Activated T-helper 1 cell treated with Interleukin-2 at 50 U/mL for 16 hours (primary cell): ENCODE data around the gene TTC33.
"Not testable (repeated sequence)": the region's sequence is repeated elsewhere in the genome, so short reads cannot be mapped to it uniquely, and the experiment has no call there.

Experiments
- DNase-seq: peaks from one replicate; pipeline ENCODE4 v3.0.0-alpha.2; 2020; ENCODE audit warnings: low read depth

TTC33 gene

GRCh38 chr5:40755407-40756365 lies at the start of gene TTC33:
TSS of gene TTC33 (minus strand) at chr5:40755961. CDS start at chr5:40747018, 8,943 bp downstream.
- peak; percentile 87 for DNase-seq

DNA sequence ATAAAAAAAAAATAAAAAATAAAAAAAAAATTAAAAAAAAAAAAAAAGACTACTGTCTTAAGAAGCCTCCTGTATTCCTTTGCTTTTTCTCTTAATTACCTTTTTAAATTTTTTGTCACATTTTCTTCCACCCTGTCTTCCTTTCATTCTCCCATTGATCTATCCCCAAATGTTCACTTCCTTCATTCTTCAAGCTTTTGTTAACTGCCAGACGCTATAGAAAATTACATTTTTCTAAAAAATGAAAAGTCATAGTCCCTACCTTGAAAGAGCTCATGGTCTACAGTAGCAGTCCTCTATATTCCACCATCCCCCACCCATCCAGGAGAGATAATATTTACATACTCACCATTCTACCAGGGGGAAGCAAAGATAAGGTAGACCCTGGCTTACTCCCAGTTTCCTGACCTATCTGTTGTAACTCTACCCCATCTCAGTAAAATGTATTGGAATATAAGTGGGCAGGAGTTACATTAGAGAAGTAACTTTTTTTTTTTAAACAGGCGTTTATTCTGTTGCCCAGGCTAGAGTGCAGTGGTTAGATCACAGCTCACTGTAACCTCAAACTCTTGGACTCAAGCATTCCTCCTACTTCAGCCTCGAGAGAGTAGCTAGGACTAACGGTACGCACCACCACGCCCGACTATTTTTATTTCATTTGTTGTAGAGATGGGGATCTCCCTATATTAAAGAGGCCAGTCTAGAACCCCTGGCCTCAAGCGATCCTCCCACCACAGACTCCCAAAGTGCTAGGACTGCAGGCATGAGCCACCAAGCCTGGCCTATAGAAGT lies 46.2 kb upstream of the TTC33 start:
- DNase-seq, result no peak

DNA sequence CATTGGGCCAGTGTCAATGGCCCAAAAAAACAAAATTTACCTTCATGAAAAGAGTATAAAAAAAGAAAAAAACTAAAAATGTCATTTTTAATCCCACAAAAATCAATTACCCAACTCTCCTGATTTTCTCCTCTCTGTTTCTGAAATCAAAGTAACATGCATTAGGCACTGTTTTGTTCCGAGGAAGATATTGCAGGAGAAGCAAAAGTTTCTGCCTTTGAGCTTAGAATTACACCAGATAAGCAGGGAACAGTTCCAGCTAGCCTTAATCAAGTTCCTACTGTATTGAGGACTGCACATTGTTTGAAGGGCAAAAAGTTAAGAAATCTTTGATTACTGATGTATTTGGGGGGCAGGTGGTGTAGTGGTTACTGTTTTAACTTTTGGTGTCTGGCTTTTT lies 43.5 kb upstream of the TTC33 start:
- DNase-seq, result no peak

- no peak for DNase-seq
Observed at GRCh38 chr5:40798801-40799210, 43.0 kb upstream of the TTC33 start.

DNA sequence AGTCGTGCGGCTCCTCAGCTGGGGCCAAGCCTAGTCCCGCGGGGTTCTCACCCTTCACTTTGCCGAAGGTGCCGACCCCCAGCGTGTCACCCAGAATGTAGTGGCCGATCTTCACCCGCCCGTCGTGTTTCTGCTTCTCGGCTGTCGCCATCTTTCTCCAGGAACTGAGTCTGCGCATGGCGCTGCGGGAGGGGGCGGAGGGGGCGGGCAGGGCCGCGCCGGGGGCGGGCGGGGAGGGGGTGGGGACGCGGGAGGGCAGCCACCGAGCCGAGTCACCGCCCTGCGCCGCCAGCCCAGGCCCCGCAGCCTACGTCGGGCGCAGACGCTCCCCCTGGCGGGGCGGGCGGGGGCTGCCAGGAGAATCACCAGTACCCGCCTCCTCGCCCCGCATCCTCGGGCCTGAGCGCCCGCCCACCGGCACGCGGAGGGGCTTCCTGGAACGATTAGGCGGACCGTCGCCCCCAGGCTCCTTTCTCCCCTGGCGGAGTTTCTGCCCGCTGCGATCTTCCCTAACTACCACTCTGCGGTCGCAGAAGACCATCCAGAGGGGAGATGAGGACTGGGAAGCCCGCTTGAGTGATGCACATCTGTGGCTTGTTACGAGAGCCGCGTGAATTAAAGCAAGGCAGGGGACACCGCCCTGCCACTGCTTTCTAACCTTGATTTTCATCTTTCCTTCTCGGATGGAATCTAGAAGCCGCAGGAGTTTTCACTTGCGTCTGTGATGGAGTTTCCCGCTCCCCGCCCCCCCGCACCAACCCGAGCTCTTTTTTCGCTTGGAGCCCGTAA lies 42.4 kb upstream of the TTC33 start, which contains the start of gene PRKAA1:
PRKAA1 (minus strand) TSS at position 363 of the 789 bp plus-strand sequence; CDS start at position 178, 185 bp downstream.
- peak; percentile 88 for DNase-seq

DNA sequence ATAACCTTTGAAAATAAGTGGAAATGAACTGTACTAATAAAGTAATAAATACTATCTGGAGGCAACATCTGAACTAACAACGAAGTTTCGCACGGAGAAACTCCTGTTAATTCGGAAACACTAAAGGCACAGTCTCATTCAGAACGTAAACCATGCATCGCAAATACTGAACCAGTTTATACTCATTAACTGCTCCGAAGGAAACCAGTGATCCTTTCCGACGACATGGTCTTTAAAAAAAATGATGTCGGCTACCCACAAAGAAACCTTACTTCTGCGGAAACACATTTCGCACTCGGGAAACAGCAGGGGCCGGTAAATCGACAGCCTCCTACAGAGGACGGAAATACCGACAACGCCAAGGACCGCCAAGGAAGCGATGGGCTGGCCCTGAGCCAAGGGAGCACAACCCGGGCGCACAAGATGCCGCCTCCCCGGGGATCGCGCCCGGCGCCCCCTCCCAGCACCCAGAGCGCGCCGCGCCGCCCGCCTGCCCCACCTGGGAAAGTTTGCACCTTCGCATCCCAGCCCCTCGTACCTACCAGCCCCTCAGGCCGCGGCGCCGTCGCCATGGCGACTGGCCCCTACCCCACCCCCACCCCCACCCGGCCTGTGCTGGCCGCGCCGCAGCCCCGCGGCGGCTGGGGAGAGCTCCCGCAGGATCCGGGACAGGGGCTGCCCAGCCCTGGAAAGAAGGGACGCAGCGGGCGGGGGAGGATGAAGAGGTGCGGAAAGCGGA lies 41.7 kb upstream of the TTC33 start:
- DNase-seq, result peak; percentile 64

GRCh38 chr5:40796487-40796889 lies 40.7 kb upstream of the TTC33 start:
- no peak for DNase-seq

DNA sequence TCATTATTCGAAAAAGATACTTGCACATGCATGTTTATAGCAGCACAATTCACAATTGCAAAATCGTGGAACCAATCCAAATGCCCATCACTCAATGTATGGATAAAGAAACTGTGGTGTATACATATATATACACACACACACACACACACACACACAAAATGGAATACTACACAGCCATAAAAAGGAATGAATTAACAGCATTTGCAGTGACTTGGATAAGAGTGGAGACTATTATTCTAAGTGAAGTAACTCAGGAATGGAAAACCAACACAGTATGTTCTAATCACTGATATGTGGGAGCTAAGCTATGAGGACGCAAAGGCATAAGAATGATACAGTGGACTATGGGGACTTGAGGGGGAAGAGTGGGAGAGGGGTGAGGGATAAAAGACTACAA lies 39.1 kb upstream of the TTC33 start:
- not testable (repeated sequence) for DNase-seq

- not testable (repeated sequence) for DNase-seq
Observed at GRCh38 chr5:40794340-40794739, 38.6 kb upstream of the TTC33 start.

GRCh38 chr5:40792691-40793090 lies 36.9 kb upstream of the TTC33 start:
- not testable (repeated sequence) for DNase-seq

- no peak for DNase-seq
Observed at GRCh38 chr5:40791715-40792139, 36.0 kb upstream of the TTC33 start.

DNA sequence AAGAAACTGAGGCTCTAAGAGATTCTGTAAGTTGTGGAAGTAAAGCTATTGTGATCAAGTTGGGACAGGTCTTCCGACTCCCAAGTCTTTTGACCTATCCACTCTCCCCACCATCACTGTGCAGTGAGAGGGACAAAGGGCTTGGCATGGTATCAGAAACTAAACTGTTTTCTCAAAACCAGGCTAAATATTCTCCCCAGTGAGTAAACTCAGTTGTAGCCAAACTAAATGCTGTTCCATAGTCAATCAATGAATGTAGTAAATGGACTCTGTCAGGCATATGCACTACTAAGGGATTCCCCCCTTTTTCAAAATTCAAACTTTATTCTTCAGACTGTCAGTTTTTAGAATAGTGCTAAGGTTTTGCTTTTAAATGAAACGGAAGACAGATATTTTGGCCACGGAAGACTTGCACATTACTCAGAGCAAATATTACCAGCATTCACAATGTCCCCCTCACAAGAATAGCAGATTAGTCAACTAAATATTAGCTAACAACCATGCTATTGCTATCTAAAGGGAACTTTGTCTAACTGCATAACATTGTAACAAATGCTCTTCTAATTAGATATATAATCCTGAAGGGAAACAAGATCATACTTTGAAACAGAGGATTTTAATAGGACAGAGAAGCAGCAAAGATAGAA lies 35.3 kb upstream of the TTC33 start:
- no peak for DNase-seq

- not testable (repeated sequence) for DNase-seq
Observed at GRCh38 chr5:40788941-40789340, 33.2 kb upstream of the TTC33 start.

DNA sequence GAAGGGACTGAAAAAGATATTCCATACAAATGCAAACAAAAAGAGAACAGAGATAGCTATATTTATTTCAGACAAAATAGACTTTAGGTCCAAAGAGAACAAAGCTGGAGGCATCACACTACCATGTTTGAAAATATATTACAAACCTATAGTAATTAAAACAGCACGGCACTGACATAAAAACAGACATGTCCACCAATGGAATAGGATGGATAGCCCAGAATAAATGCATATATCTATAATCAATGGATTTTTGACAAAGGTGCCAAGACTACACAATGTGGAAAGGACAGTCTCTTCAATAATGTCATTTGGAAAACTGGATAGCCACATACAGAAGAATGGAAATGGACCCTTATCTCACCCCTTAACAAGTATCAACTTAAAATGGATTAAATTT lies 32.2 kb upstream of the TTC33 start:
- DNase-seq, result no peak

- DNase-seq, result not testable (repeated sequence)
Observed at GRCh38 chr5:40786664-40787063, 30.9 kb upstream of the TTC33 start.

DNA sequence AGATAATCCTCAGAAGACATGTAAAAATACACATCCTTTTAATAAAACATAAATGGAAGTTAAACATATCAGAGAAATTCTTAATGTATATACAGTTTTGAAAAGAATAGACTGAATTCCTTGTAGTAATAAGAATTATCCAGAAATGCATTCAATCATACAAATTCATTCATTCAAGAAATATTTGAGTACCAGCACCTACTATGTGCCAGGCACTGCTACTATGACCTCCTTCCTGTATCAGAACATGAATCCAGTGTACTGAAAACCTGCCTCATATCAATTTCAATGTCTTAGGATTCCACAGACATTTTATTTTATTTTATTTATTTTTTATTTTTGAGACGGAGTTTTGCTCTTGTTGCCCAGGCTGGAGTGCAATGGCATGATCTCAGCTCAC lies 29.2 kb upstream of the TTC33 start:
- no peak for DNase-seq

DNA sequence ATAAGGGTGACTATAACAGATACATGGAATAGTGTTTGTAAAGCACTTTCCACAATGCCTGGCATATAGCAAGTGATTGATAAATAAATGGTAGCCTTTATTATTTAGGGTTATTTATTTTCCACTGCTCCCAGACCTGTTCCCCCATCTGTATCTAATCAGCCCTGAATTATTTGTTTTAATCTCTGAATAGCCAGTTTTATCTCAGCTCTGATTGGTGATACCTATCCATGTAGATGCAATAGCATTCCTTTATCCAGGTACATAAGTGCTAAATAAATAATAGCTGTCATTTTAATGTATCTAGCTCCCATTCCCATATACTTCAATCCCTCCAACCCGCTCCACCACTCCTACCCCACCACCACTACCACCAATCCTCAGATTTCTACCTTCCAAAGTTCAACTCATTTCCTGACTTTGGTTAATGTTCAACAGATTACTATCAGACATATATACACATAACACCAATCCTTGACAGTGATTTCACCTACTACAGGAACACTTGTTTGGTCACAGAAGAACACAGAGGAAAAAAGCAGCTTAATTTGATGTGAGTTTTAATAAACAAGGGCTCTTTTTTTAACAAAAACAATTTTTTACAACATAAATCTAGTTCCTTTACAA lies 28.4 kb upstream of the TTC33 start:
- DNase-seq, result no peak

- no peak for DNase-seq
Observed at GRCh38 chr5:40781843-40782409, 26.2 kb upstream of the TTC33 start.

- no peak for DNase-seq
Observed at GRCh38 chr5:40780858-40781257, 25.1 kb upstream of the TTC33 start.

- DNase-seq, result no peak
Observed at GRCh38 chr5:40780199-40780598, 24.4 kb upstream of the TTC33 start.
